MM.1S (cell line): Measurements from ENCODE around the gene TAF4B.

Experiments
- DNase-seq: peaks from one replicate; pipeline ENCODE4 v3.0.0-alpha.2; 2015
- H2AFZ ChIP-seq: fragments of 300-600 bp; sonication (generic); 2 replicates; pipeline ENCODE4 v1.6.0; 2016; ENCODE audit warnings: antibody characterized with exemption, low read length
- H3F3A ChIP-seq: fragments of 300-600 bp; sonication (generic); 2 replicates; pipeline ENCODE4 v1.6.1; 2016; ENCODE audit warnings: mild to moderate bottlenecking, antibody characterized with exemption, low read length, moderate library complexity, mixed read lengths; ENCODE audit not compliant: insufficient read depth
- H3K27ac ChIP-seq: fragments of 300-600 bp; sonication (generic); 2 replicates; pipeline ENCODE4 v1.5.1; 2016; ENCODE audit warnings: mild to moderate bottlenecking, low read length
- H3K27me3 ChIP-seq: fragments of 300-600 bp; sonication (generic); replicated peaks from 2 replicates; pipeline ENCODE4 v1.6.0; 2016; ENCODE audit warnings: low read length; ENCODE audit not compliant: insufficient read depth
- H3K36me3 ChIP-seq: fragments of 300-600 bp; sonication (generic); replicated peaks from 2 replicates; pipeline ENCODE4 v1.6.1; 2016; ENCODE audit warnings: mild to moderate bottlenecking, low read length, mixed read lengths; ENCODE audit not compliant: insufficient read depth
- H3K4me1 ChIP-seq: fragments of 300-600 bp; sonication (generic); 2 replicates; pipeline ENCODE4 v1.6.1; 2016; ENCODE audit warnings: low read length, mixed read lengths
- H3K4me2 ChIP-seq: fragments of 300-600 bp; sonication (generic); 2 replicates; pipeline ENCODE4 v1.6.0; 2016; ENCODE audit warnings: low read depth, low read length
- H3K4me3 ChIP-seq: fragments of 300-600 bp; sonication (generic); 2 replicates; pipeline ENCODE4 v1.5.1; 2016; ENCODE audit warnings: low read length, mixed read lengths
- H3K79me2 ChIP-seq: fragments of 300-600 bp; sonication (generic); 2 replicates; pipeline ENCODE4 v1.6.1; 2016; ENCODE audit warnings: mixed run types, low read length, mixed read lengths
- H3K9ac ChIP-seq: fragments of 300-600 bp; sonication (generic); 2 replicates; pipeline ENCODE4 v1.6.1; 2016; ENCODE audit warnings: low read length, mixed read lengths
- H3K9me2 ChIP-seq: fragments of 300-600 bp; sonication (generic); replicated peaks from 2 replicates; pipeline ENCODE4 v1.6.1; 2016; ENCODE audit warnings: mild to moderate bottlenecking, low read length, mixed read lengths; ENCODE audit not compliant: insufficient read depth
- H3K9me3 ChIP-seq: fragments of 300-600 bp; sonication (generic); replicated peaks from 2 replicates; pipeline ENCODE4 v1.6.1; 2016; ENCODE audit warnings: mild to moderate bottlenecking, low read length, mixed read lengths; ENCODE audit not compliant: insufficient read depth
- H4K20me1 ChIP-seq: fragments of 300-600 bp; sonication (generic); 2 replicates; pipeline ENCODE4 v1.6.1; 2016; ENCODE audit warnings: mild to moderate bottlenecking, low read length, moderate library complexity, mixed read lengths; ENCODE audit not compliant: insufficient read depth
- EZH2 ChIP-seq: fragments of 300-600 bp; sonication (generic); optimal IDR thresholded peaks from 2 replicates; pipeline ENCODE3; 2017; ENCODE audit warnings: low read depth, mild to moderate bottlenecking, antibody characterized with exemption, low read length, mixed read lengths
- EZH2phosphoT487 ChIP-seq: fragments of 300-600 bp; sonication (generic); IDR thresholded peaks from 2 replicates; pipeline ENCODE4 v1.6.1; 2018; ENCODE audit warnings: antibody characterized with exemption, low read length
- TF ChIP-seq, protein P1 (sequence below): fragments of 300-600 bp; sonication (generic); IDR thresholded peaks from 2 replicates; pipeline ENCODE4 v1.5.1; 2016; ENCODE audit warnings: antibody characterized with exemption, low read length, mixed read lengths

Gene TAF4B

GRCh38 chr18:26417190-26417589 lies 190.9 kb downstream of the TAF4B start:
- H3K4me3 ChIP-seq = no peak overlapping the region
- no peak overlapping the region for H3K27ac ChIP-seq

DNA sequence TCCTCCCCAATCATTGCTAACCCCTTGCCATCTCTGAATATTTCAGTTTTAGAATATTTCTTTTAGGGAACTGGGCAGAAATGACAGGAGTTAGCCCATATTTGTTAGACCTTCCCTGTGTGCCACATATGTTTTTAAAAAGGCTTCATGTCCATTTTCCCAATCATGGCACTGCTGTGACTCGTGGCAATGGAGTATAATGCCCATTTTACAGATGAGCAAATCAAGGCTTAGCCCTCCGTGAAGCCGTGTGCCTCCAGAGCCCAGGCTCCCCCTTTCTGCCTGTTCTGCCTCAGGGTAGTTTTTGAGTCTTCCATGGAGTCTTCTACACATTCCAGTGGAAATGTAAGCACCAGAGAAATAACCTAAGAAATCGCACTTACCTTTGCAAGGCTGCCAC lies 192.0 kb downstream of the TAF4B start:
- Histone ChIP-seq H3K4me2 (no peak overlapping the region), H3K9me3 (no peaks in the 10 kb centered on the region), H3K79me2 (no peaks in the 10 kb centered on the region), H3K4me3 (no peak overlapping the region), H3K36me3 (no peaks in the 10 kb centered on the region), H3K4me1 (no peaks in the 10 kb centered on the region), H3K9me2 (no peaks in the 10 kb centered on the region), H3K27me3 (no peaks in the 10 kb centered on the region), H3K27ac (no peak overlapping the region), H2AFZ (no peak overlapping the region), H3F3A (no peaks in the 10 kb centered on the region), H3K9ac (no peak overlapping the region), H4K20me1 (no peaks in the 10 kb centered on the region)
- TF ChIP-seq, protein P1, sequence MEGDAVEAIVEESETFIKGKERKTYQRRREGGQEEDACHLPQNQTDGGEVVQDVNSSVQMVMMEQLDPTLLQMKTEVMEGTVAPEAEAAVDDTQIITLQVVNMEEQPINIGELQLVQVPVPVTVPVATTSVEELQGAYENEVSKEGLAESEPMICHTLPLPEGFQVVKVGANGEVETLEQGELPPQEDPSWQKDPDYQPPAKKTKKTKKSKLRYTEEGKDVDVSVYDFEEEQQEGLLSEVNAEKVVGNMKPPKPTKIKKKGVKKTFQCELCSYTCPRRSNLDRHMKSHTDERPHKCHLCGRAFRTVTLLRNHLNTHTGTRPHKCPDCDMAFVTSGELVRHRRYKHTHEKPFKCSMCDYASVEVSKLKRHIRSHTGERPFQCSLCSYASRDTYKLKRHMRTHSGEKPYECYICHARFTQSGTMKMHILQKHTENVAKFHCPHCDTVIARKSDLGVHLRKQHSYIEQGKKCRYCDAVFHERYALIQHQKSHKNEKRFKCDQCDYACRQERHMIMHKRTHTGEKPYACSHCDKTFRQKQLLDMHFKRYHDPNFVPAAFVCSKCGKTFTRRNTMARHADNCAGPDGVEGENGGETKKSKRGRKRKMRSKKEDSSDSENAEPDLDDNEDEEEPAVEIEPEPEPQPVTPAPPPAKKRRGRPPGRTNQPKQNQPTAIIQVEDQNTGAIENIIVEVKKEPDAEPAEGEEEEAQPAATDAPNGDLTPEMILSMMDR = no peak
- TF ChIP-seq EZH2 (no peak), EZH2phosphoT487 (no peak)
- DNase-seq = no peak

More at GRCh38 chr18:26417190-26417589, 190.9 kb downstream of the TAF4B start:
- Histone ChIP-seq H3K79me2 (no peaks in the 10 kb centered on the region), H3K4me1 (no peaks in the 10 kb centered on the region), H3K27me3 (no peaks in the 10 kb centered on the region), H3K4me2 (no peak overlapping the region), H3K9me3 (no peaks in the 10 kb centered on the region), H3F3A (no peaks in the 10 kb centered on the region), H4K20me1 (no peaks in the 10 kb centered on the region), H3K36me3 (no peaks in the 10 kb centered on the region), H3K9me2 (no peaks in the 10 kb centered on the region), H3K9ac (no peak overlapping the region), H2AFZ (no peak overlapping the region)
- no peak for TF ChIP-seq EZH2
- TF ChIP-seq, protein P1 = no peak
- TF ChIP-seq EZH2phosphoT487 = no peak
- no peak for DNase-seq

- no peak overlapping the region for H2AFZ ChIP-seq
- no peaks in the 10 kb centered on the region for H4K20me1 ChIP-seq
- H3F3A ChIP-seq = peaks cover 5% of the 10 kb centered on the region; the same call in 1 of the 2 replicates
- H3K9ac ChIP-seq = no peak overlapping the region
- no peaks in the 10 kb centered on the region for H3K9me3 ChIP-seq
- no peaks in the 10 kb centered on the region for H3K36me3 ChIP-seq
- H3K27me3 ChIP-seq = no peaks in the 10 kb centered on the region
- H3K4me2 ChIP-seq = no peak overlapping the region
- no peak overlapping the region for H3K4me3 ChIP-seq
- H3K9me2 ChIP-seq = no peaks in the 10 kb centered on the region
- DNase-seq = no peak
- peaks cover 8% of the 10 kb centered on the region for H3K4me1 ChIP-seq
- no peak overlapping the region for H3K27ac ChIP-seq
- H3K79me2 ChIP-seq = no peaks in the 10 kb centered on the region
- TF ChIP-seq EZH2phosphoT487 = no peak
- TF ChIP-seq, protein P1 = no peak
- TF ChIP-seq EZH2 = no peak
Observed at GRCh38 chr18:26419746-26420145, 193.5 kb downstream of the TAF4B start.
